HCT116 (cell line): Measurements from ENCODE around the gene NUB1. TPM values are rescaled to one million over a fixed set of nuclear protein-coding genes. Genes with fewer than 3 reads are reported as not detected.

Experiments
- ATAC-seq: fragments of 200-7000 bp; cut with Tn5 transposase; 2 replicates; pipeline ENCODE4 v1.9.1; 2020; ENCODE audit warnings: mild to moderate bottlenecking, moderate library complexity
- BruUV-seq: library from RNA; stranded (reverse); fragments of 400-500 nt; replicated peaks from 2 replicates; lab custom pipeline; 2021; lab: Mats Ljungman, UMichigan
- CTCF ChIA-PET: fragments of 300-600 bp; sonication (Branson Sonifier 250); formaldehyde crosslinking; loops from one replicate; lab custom pipeline; 2021; ENCODE audit warnings: antibody characterized with exemption; lab: Charles Lee
- POLR2A ChIA-PET: fragments of 300-600, 350-600 bp; sonication (Branson Sonifier 250); formaldehyde crosslinking; loops from one replicate; lab custom pipeline; 2021; ENCODE audit warnings: antibody characterized with exemption; lab: Charles Lee
- RAD21 ChIA-PET, 2 experiments: fragments of 300-600 bp; sonication (Branson Sonifier 250); formaldehyde crosslinking; loops; one replicate each; lab custom pipeline; 2023; ENCODE audit warnings: low total read pairs in 2 of 2; ENCODE audit not compliant: uncharacterized antibody in 2 of 2, unreplicated experiment in 2 of 2, low non-redundant PET in 1 of 2; lab: Charles Lee
- DNase-seq: peaks from one replicate; pipeline ENCODE4 v3.0.0-alpha.2; 2010; ENCODE audit warnings: low read depth, low spot score
- H2AFZ ChIP-seq: fragments of 200-600 bp; shearing (Covaris generic), sonication (generic); 2 replicates; pipeline ENCODE4 v1.6.1; 2017; ENCODE audit warnings: low read depth, mixed run types, mixed read lengths, antibody characterized with exemption, low read length; ENCODE audit not compliant: poor library complexity, severe bottlenecking
- H3K27ac ChIP-seq: 2 replicates; pipeline ENCODE4 v1.5.1; 2012; ENCODE audit warnings: low read depth, low read length
- H3K27me3 ChIP-seq: fragments of 200-600 bp; sonication (generic); 2 replicates; pipeline ENCODE4 v1.6.1; 2016; ENCODE audit warnings: mixed run types, low read length, mixed read lengths; ENCODE audit not compliant: insufficient read depth
- H3K36me3 ChIP-seq, 2 experiments: fragments of 200-500 bp in 1 of 2; fragments of 200-600 bp in 1 of 2; sonication (Bioruptor generic) in 1 of 2; sonication (generic) in 1 of 2; 2 replicates each; pipeline versions ENCODE4 v1.5.1 to v1.6.1; 2014 to 2016; ENCODE audit warnings: low read length in 2 of 2, inconsistent platforms in 1 of 2, mixed read lengths in 1 of 2, mixed run types in 1 of 2; ENCODE audit not compliant: insufficient read depth in 2 of 2, control insufficient read depth in 1 of 2
- H3K4me1 ChIP-seq, 2 experiments: fragments of 200-600 bp in 1 of 2; sonication (generic) in 1 of 2; 2 replicates each; pipeline versions ENCODE4 v1.5.1 to v1.6.1; 2012 to 2017; ENCODE audit warnings: low read length in 2 of 2, inconsistent platforms in 1 of 2, mild to moderate bottlenecking in 1 of 2, mixed read lengths in 1 of 2, mixed run types in 1 of 2, moderate library complexity in 1 of 2; ENCODE audit not compliant: insufficient read depth in 2 of 2, control insufficient read depth in 1 of 2
- H3K4me2 ChIP-seq: fragments of 200-600 bp; sonication (generic); 2 replicates; pipeline ENCODE4 v1.6.1; 2017; ENCODE audit warnings: mixed run types, low read length, mixed read lengths
- H3K4me3 ChIP-seq, 2 experiments: fragments of 200-600 bp in 1 of 2; sonication (generic) in 1 of 2; replicated peaks in 1 of 2; 2 replicates each; pipeline ENCODE4 v1.5.1; 2011 to 2016; ENCODE audit warnings: low read length in 2 of 2, control low read depth in 1 of 2, low read depth in 1 of 2, mild to moderate bottlenecking in 1 of 2, mixed read lengths in 1 of 2, mixed run types in 1 of 2
- H3K79me2 ChIP-seq: fragments of 200-600 bp; sonication (generic); 2 replicates; pipeline ENCODE4 v1.6.1; 2017; ENCODE audit warnings: mild to moderate bottlenecking, mixed run types, low read length, moderate library complexity, mixed read lengths; ENCODE audit not compliant: insufficient read depth
- H3K9ac ChIP-seq: fragments of 200-600 bp; sonication (generic); 2 replicates; pipeline ENCODE4 v1.6.1; 2016; ENCODE audit warnings: low read length, mixed read lengths
- H3K9me2 ChIP-seq: fragments of 200-600 bp; sonication (generic), shearing (Covaris generic); 2 replicates; pipeline ENCODE4 v1.6.1; 2017; ENCODE audit warnings: mixed run types, mild to moderate bottlenecking, moderate library complexity; ENCODE audit not compliant: insufficient read depth
- H3K9me3 ChIP-seq, 2 experiments: fragments of 200-500 bp in 1 of 2; fragments of 200-600 bp in 1 of 2; sonication (Bioruptor generic) in 1 of 2; sonication (generic) in 1 of 2; 2 replicates each; pipeline ENCODE4 v1.6.1; 2014 to 2017; ENCODE audit warnings: low read length in 2 of 2, mixed read lengths in 2 of 2, inconsistent platforms in 1 of 2, low read depth in 1 of 2, mild to moderate bottlenecking in 1 of 2, mixed run types in 1 of 2, moderate library complexity in 1 of 2; ENCODE audit not compliant: control insufficient read depth in 1 of 2, insufficient read depth in 1 of 2
- H4K20me1 ChIP-seq: fragments of 200-600 bp; sonication (generic), shearing (Covaris generic); 2 replicates; pipeline ENCODE4 v1.6.1; 2017; ENCODE audit warnings: mixed run types, mild to moderate bottlenecking, moderate library complexity; ENCODE audit not compliant: insufficient read depth
- CEBPB ChIP-seq: IDR thresholded peaks from 2 replicates; pipeline ENCODE4 v1.6.1; 2012; ENCODE audit warnings: low read depth
- EGR1 ChIP-seq: IDR thresholded peaks from 2 replicates; pipeline ENCODE4 v1.6.1; 2012; ENCODE audit warnings: low read depth
- EZH2phosphoT487 ChIP-seq: fragments of 200-600 bp; IDR thresholded peaks from 2 replicates; pipeline ENCODE4 v1.6.1; 2018; ENCODE audit warnings: antibody characterized with exemption, borderline replicate concordance
- FOSL1 ChIP-seq: IDR thresholded peaks from 2 replicates; pipeline ENCODE4 v1.6.1; 2012; ENCODE audit warnings: low read depth
- POLR2AphosphoS5 ChIP-seq: IDR thresholded peaks from 2 replicates; pipeline ENCODE4 v1.6.1; 2011; ENCODE audit warnings: mild to moderate bottlenecking, low read depth, low read length, moderate library complexity
- RAD21 ChIP-seq: IDR thresholded peaks from 2 replicates; pipeline ENCODE4 v1.6.1; 2012; ENCODE audit warnings: low read depth, mild to moderate bottlenecking
- SP1 ChIP-seq: IDR thresholded peaks from 2 replicates; pipeline ENCODE4 v1.6.1; 2012; ENCODE audit warnings: low read depth
- TCF7L2 ChIP-seq: IDR thresholded peaks from 2 replicates; pipeline ENCODE4 v1.7.0; 2011; ENCODE audit warnings: borderline replicate concordance, inconsistent platforms; ENCODE audit not compliant: insufficient read depth, insufficient read length; ENCODE audit errors: extremely low read depth
- YY1 ChIP-seq: IDR thresholded peaks from 2 replicates; pipeline ENCODE4 v1.6.1; 2011; ENCODE audit warnings: low read length, low read depth, moderate library complexity, mild to moderate bottlenecking; ENCODE audit not compliant: insufficient replicate concordance; ENCODE audit errors: extremely low read depth
- ZFX ChIP-seq: fragments of 450-650 bp; IDR thresholded peaks from 2 replicates; pipeline ENCODE4 v1.6.1; 2017
- intact Hi-C: fragments of 100-400 bp; cut with micrococcal nuclease; formaldehyde crosslinking; loops from 2 replicates; pipeline ENCODE4 v1.10.0; 2022
- total RNA-seq: library from RNA; stranded (reverse); gene quantifications from one replicate; pipeline ENCODE4 v1.2.1, GENCODE V29; 2021; ENCODE audit not compliant: unreplicated experiment
- TF ChIP-seq, protein P1 (sequence below), 3 experiments: fragments of 200-600 bp in 1 of 3; sonication (generic) in 1 of 3; IDR thresholded peaks in 2 of 3; conservative IDR thresholded peaks in 1 of 3; 2 replicates each; pipeline ENCODE4 v1.5.1; 2012 to 2017; ENCODE audit warnings: low read depth in 2 of 3, low read length in 2 of 3, antibody characterized with exemption in 1 of 3, borderline replicate concordance in 1 of 3, control low read depth in 1 of 3, mild to moderate bottlenecking in 1 of 3, mixed read lengths in 1 of 3, mixed run types in 1 of 3, moderate library complexity in 1 of 3; ENCODE audit not compliant: insufficient read depth in 1 of 3
- TF ChIP-seq, protein P2 (sequence below): IDR thresholded peaks from 2 replicates; pipeline ENCODE4 v1.6.1; 2012
- TF ChIP-seq, protein P3 (sequence below): IDR thresholded peaks from 2 replicates; pipeline ENCODE4 v1.6.1; 2012
- TF ChIP-seq, protein P4 (sequence below): IDR thresholded peaks from 2 replicates; pipeline ENCODE4 v1.6.1; 2012; ENCODE audit warnings: low read depth
- TF ChIP-seq, protein P5 (sequence below): IDR thresholded peaks from 2 replicates; pipeline ENCODE4 v1.6.1; 2011; ENCODE audit warnings: mild to moderate bottlenecking, low read length, moderate library complexity; ENCODE audit not compliant: insufficient replicate concordance; ENCODE audit errors: extremely low read depth

NUB1 gene
- total RNA-seq, 1 experiment from 2014 or later, result 44.0 TPM

DNA sequence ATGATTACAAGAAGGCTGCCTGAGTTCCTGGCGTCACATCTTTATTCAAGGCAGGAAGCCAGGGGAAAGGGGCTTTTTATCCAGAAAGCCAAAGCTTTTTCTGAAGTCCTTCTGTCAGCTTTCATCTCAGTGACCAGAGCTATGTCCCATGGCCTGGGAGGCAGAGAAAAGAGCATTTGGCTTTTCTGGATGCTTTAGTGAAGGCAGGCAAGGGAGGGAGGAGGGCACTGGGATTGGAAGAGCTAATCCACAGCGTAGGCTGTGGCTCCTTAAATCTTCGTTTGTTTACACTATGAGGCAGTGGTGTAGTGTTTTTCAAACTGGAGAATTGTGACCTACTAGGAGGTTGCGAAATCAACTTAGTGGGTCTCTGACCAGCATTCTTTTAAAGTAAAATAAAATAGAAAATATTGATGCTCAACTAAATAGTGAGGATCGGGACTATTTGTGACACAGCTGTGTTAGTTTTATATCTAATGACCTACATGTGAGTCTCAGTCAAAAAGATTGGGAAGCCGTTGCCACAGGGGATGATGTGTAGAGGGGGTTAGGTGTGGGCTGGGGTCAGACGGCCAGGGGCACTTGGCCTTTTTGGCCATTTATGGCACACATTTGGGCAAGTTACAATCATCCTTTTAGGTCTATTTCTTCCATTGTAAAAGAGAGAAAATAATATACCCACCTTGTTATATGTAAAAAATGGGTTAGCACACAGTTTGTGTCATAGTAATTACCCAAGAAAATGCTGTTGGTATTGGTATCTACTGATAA lies 84.2 kb downstream of the NUB1 start:
- H3K79me2 ChIP-seq, result no peaks in the 10 kb centered on the region
- no peaks in the 10 kb centered on the region for H3K27me3 ChIP-seq
- peak overlapping the region; percentile 52 for H2AFZ ChIP-seq
- H3K27ac ChIP-seq, result peak overlapping the region; percentile 87
- H3K9ac ChIP-seq, result no peak overlapping the region
- intact Hi-C loops, result no loop called here
- H3K9me2 ChIP-seq, result no peaks in the 10 kb centered on the region
- TF ChIP-seq CEBPB, result no peak; the same call in 1 of the 2 replicates
- TF ChIP-seq, protein P1, sequence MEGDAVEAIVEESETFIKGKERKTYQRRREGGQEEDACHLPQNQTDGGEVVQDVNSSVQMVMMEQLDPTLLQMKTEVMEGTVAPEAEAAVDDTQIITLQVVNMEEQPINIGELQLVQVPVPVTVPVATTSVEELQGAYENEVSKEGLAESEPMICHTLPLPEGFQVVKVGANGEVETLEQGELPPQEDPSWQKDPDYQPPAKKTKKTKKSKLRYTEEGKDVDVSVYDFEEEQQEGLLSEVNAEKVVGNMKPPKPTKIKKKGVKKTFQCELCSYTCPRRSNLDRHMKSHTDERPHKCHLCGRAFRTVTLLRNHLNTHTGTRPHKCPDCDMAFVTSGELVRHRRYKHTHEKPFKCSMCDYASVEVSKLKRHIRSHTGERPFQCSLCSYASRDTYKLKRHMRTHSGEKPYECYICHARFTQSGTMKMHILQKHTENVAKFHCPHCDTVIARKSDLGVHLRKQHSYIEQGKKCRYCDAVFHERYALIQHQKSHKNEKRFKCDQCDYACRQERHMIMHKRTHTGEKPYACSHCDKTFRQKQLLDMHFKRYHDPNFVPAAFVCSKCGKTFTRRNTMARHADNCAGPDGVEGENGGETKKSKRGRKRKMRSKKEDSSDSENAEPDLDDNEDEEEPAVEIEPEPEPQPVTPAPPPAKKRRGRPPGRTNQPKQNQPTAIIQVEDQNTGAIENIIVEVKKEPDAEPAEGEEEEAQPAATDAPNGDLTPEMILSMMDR (IDR thresholded peaks at IDR 0.05 in 2 of 3, conservative IDR thresholded peaks at IDR 0.05 in 1 of 3; ENCODE audit: borderline replicate concordance in 1 of 3, insufficient read depth in 1 of 3, low read depth in 2 of 3, low read length in 2 of 3), result no peak
- TF ChIP-seq, protein P2, sequence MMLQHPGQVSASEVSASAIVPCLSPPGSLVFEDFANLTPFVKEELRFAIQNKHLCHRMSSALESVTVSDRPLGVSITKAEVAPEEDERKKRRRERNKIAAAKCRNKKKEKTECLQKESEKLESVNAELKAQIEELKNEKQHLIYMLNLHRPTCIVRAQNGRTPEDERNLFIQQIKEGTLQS, result no peak
- TF ChIP-seq, protein P3, sequence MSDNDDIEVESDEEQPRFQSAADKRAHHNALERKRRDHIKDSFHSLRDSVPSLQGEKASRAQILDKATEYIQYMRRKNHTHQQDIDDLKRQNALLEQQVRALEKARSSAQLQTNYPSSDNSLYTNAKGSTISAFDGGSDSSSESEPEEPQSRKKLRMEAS, result no peak
- TF ChIP-seq EGR1, result no peak
- TF ChIP-seq RAD21, result no peak
- no peak for TF ChIP-seq SP1
- TF ChIP-seq TCF7L2, result no peak
- TF ChIP-seq POLR2AphosphoS5, result no peak
- no peak for TF ChIP-seq FOSL1
- TF ChIP-seq, protein P4, sequence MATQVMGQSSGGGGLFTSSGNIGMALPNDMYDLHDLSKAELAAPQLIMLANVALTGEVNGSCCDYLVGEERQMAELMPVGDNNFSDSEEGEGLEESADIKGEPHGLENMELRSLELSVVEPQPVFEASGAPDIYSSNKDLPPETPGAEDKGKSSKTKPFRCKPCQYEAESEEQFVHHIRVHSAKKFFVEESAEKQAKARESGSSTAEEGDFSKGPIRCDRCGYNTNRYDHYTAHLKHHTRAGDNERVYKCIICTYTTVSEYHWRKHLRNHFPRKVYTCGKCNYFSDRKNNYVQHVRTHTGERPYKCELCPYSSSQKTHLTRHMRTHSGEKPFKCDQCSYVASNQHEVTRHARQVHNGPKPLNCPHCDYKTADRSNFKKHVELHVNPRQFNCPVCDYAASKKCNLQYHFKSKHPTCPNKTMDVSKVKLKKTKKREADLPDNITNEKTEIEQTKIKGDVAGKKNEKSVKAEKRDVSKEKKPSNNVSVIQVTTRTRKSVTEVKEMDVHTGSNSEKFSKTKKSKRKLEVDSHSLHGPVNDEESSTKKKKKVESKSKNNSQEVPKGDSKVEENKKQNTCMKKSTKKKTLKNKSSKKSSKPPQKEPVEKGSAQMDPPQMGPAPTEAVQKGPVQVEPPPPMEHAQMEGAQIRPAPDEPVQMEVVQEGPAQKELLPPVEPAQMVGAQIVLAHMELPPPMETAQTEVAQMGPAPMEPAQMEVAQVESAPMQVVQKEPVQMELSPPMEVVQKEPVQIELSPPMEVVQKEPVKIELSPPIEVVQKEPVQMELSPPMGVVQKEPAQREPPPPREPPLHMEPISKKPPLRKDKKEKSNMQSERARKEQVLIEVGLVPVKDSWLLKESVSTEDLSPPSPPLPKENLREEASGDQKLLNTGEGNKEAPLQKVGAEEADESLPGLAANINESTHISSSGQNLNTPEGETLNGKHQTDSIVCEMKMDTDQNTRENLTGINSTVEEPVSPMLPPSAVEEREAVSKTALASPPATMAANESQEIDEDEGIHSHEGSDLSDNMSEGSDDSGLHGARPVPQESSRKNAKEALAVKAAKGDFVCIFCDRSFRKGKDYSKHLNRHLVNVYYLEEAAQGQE, result no peak
- no peak for TF ChIP-seq EZH2phosphoT487
- TF ChIP-seq, protein P5, sequence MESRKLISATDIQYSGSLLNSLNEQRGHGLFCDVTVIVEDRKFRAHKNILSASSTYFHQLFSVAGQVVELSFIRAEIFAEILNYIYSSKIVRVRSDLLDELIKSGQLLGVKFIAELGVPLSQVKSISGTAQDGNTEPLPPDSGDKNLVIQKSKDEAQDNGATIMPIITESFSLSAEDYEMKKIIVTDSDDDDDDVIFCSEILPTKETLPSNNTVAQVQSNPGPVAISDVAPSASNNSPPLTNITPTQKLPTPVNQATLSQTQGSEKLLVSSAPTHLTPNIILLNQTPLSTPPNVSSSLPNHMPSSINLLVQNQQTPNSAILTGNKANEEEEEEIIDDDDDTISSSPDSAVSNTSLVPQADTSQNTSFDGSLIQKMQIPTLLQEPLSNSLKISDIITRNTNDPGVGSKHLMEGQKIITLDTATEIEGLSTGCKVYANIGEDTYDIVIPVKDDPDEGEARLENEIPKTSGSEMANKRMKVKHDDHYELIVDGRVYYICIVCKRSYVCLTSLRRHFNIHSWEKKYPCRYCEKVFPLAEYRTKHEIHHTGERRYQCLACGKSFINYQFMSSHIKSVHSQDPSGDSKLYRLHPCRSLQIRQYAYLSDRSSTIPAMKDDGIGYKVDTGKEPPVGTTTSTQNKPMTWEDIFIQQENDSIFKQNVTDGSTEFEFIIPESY, result no peak
- no peak for TF ChIP-seq ZFX
- TF ChIP-seq YY1, result no peak
- TF ChIP-seq, all 23 proteins: peak for 0
- peaks cover 4 to 9% of the 10 kb centered on the region in 2 experiments; a peak in 3 of 4 replicates for H3K9me3 ChIP-seq
- no peaks in the 10 kb centered on the region for H3K36me3 ChIP-seq
- no peaks in the 10 kb centered on the region for H4K20me1 ChIP-seq
- DNase-seq, result no peak
- peaks cover 51 to 64% of the 10 kb centered on the region in 2 experiments for H3K4me1 ChIP-seq
- RAD21 ChIA-PET, result no interaction called here
- POLR2A ChIA-PET, result no interaction called here
- ATAC-seq, result no peak
- CTCF ChIA-PET, result interaction anchor here (1.3 kb wide), 1 partner anchor 57 kb away, joined by 4 read pairs; no protein-coding TSS in a partner anchor
- peak overlapping the region; percentile 70 for H3K4me2 ChIP-seq
- peak overlapping the region in 1 of 2 experiments; percentile 27; a peak in 2 of 4 replicates for H3K4me3 ChIP-seq
- BruUV-seq, result no TSS peak
